Esophagus muscularis mucosa (tissue), 4 donors: ENCODE data around the gene CAMK1. TPM values are rescaled to one million over a fixed set of nuclear protein-coding genes. Genes with fewer than 3 reads are reported as not detected.

Experiments used
- DNase-seq: peaks from one replicate; pipeline ENCODE4 v3.0.0-alpha.2; 2017; ENCODE audit errors: extremely low spot score
- H3K27ac ChIP-seq, 4 donors: fragments of 200-600 bp; sonication (generic); replicated peaks in 1 of 4; 1 replicate in 3 of 4; 2 replicates in 1 of 4; pipeline ENCODE4 v1.5.1; 2016 to 2019; ENCODE audit warnings: mild to moderate bottlenecking in 1 of 4
- H3K27me3 ChIP-seq, 4 donors: fragments of 200-600 bp; sonication (generic); one replicate each; pipeline versions ENCODE4 v1.5.1 to v1.6.0; 2016 to 2019
- H3K36me3 ChIP-seq, 4 donors: fragments of 200-600 bp; sonication (generic); one replicate each; pipeline ENCODE4 v1.5.1; 2016 to 2019
- H3K4me1 ChIP-seq, 4 donors: fragments of 200-600 bp; sonication (generic); one replicate each; pipeline ENCODE4 v1.5.1; 2016 to 2019
- H3K4me3 ChIP-seq, 4 donors: fragments of 200-600 bp; sonication (generic); 1 replicate in 2 of 4; 2 replicates in 2 of 4; pipeline ENCODE4 v1.5.1; 2016 to 2019; ENCODE audit warnings: mild to moderate bottlenecking in 4 of 4, moderate library complexity in 1 of 4
- H3K9me3 ChIP-seq, 4 donors: fragments of 200-600 bp; sonication (generic); 1 replicate in 3 of 4; 2 replicates in 1 of 4; pipeline ENCODE4 v1.5.1; 2016 to 2019
- CTCF ChIP-seq, 3 experiments: fragments of 200-600 bp in 2 of 3; fragments of 450-650 bp in 1 of 3; sonication (generic) in 2 of 3; IDR thresholded peaks; one replicate each; pipeline ENCODE4 v1.5.1; 2017 to 2019; ENCODE audit warnings: antibody characterized with exemption in 3 of 3, mild to moderate bottlenecking in 2 of 3, moderate library complexity in 1 of 3
- EP300 ChIP-seq: sonication (generic); formaldehyde crosslinking; IDR thresholded peaks from one replicate; pipeline ENCODE4 v1.6.1; 2017; ENCODE audit warnings: antibody characterized with exemption
- POLR2A ChIP-seq: fragments of 450-650 bp; IDR thresholded peaks from one replicate; pipeline ENCODE4 v1.6.1; 2017; ENCODE audit warnings: antibody characterized with exemption, moderate library complexity, mild to moderate bottlenecking, low read depth
- POLR2AphosphoS5 ChIP-seq, 2 donors: sonication (generic); formaldehyde crosslinking; IDR thresholded peaks; one replicate each; pipeline ENCODE4 v1.6.1; 2017; ENCODE audit warnings: antibody characterized with exemption in 2 of 2
- WGBS: methylation state at CpG from one replicate; pipeline ENCODE4 v1.1.5; 2018; 5-methylcytosine and 5-hydroxymethylcytosine counted together
- intact Hi-C: fragments of 100-400 bp; cut with DNase I; formaldehyde crosslinking; loops from one replicate; pipeline ENCODE4 v1.15.1; 2023
- total RNA-seq, 4 donors: library from RNA; depleted of rRNA; stranded (reverse); fragments of >200 nt; gene quantifications; one replicate each; pipeline versions ENCODE4 v1.1.0 to v1.2.1, GENCODE V29; 2016

CAMK1 gene
- total RNA-seq, 4 donors from 2014 or later = 53.6 to 78.9 (median 70.2) TPM

GRCh38 chr3:9812870-9813483, 43.2 kb upstream of the CAMK1 start:
- no peak for DNase-seq
- Histone ChIP-seq H3K4me1 (peaks cover 18 to 27% (median 24%) of the 10 kb centered on the region in 4 donors), H3K27me3 (no peaks in the 10 kb centered on the region), H3K9me3 (no peaks in the 10 kb centered on the region), H3K27ac (no peak overlapping the region), H3K4me3 (no peak overlapping the region), H3K36me3 (peaks cover 0 to 37% (median 15%) of the 10 kb centered on the region in 4 donors)
- 79% methylated on average over 9 of the region's 9 CpGs for WGBS
- intact Hi-C loops = no loop called here
- TF ChIP-seq POLR2AphosphoS5 (IDR thresholded peaks at IDR 0.05) (no peak), EP300 (no peak), POLR2A (no peak), CTCF (IDR thresholded peaks at IDR 0.05) (no peak)

- H3K4me1 ChIP-seq = peaks cover 18 to 27% (median 24%) of the 10 kb centered on the region in 4 donors
- H3K27ac ChIP-seq = peak overlapping the region; percentile 92 to 99 (median 96)
- H3K27me3 ChIP-seq = no peaks in the 10 kb centered on the region
- intact Hi-C loops = no loop called here
- H3K4me3 ChIP-seq = peak overlapping the region; percentile 69 to 89 (median 80)
- peaks cover 9 to 48% (median 29%) of the 10 kb centered on the region in 4 donors for H3K36me3 ChIP-seq
- DNase-seq = no peak
- H3K9me3 ChIP-seq = no peaks in the 10 kb centered on the region
- 56% methylated on average over 10 of the region's 10 CpGs for WGBS
- TF ChIP-seq EP300 (no peak), POLR2A (no peak), POLR2AphosphoS5 (IDR thresholded peaks at IDR 0.05) (no peak), CTCF (IDR thresholded peaks at IDR 0.05) (no peak)
Observed at GRCh38 chr3:9810846-9811245, 41.1 kb upstream of the CAMK1 start.

- WGBS = 2% methylated on average over 17 of the region's 18 CpGs
- peaks cover 18 to 27% (median 24%) of the 10 kb centered on the region in 4 donors for H3K4me1 ChIP-seq
- H3K36me3 ChIP-seq = peaks cover 14 to 48% (median 31%) of the 10 kb centered on the region in 4 donors
- H3K27me3 ChIP-seq = no peaks in the 10 kb centered on the region
- no peaks in the 10 kb centered on the region for H3K9me3 ChIP-seq
- DNase-seq = no peak
- H3K27ac ChIP-seq = peak overlapping the region; percentile 92 to 99 (median 96)
- peak overlapping the region; percentile 69 to 89 (median 80) for H3K4me3 ChIP-seq
- TF ChIP-seq EP300 = no peak
- TF ChIP-seq POLR2AphosphoS5 (IDR thresholded peaks at IDR 0.05) = no peak
- no peak for TF ChIP-seq POLR2A
- no peak for TF ChIP-seq CTCF (IDR thresholded peaks at IDR 0.05)
- intact Hi-C loops = no loop called here
Observed at GRCh38 chr3:9810433-9810770, 40.7 kb upstream of the CAMK1 start.

- peak; percentile 94 for DNase-seq
- H3K4me3 ChIP-seq = peak within 1 kb of the TSS; percentile 69 to 89 (median 80)
- intact Hi-C loops = no loop called here
- TF ChIP-seq EP300 = no peak
- TF ChIP-seq POLR2AphosphoS5 (IDR thresholded peaks at IDR 0.05) = peak; percentile 42 to 83
- WGBS = 2% methylated on average over 25 of the region's 76 CpGs
- H3K9me3 ChIP-seq = no peaks in the 10 kb centered on the region
- peak within 1 kb of the TSS; percentile 92 to 99 (median 96) for H3K27ac ChIP-seq
- H3K4me1 ChIP-seq = peaks cover 18 to 27% (median 24%) of the 10 kb centered on the region in 4 donors
- no peaks in the 10 kb centered on the region for H3K27me3 ChIP-seq
- peaks cover 20 to 49% (median 35%) of the 10 kb centered on the region in 4 donors for H3K36me3 ChIP-seq
Observed at GRCh38 chr3:9809615-9810432, 40.1 kb upstream of the CAMK1 start, which contains the start of gene TTLL3. TSS of gene TTLL3 (plus strand) at chr3:9810262. CDS start at chr3:9810662, 400 bp downstream.

- peaks cover 25 to 50% (median 38%) of the 10 kb centered on the region in 4 donors for H3K36me3 ChIP-seq
- 88% methylated on average over 4 of the region's 4 CpGs for WGBS
- H3K4me1 ChIP-seq = peaks cover 18 to 27% (median 24%) of the 10 kb centered on the region in 4 donors
- no peak for TF ChIP-seq POLR2A
- TF ChIP-seq CTCF (IDR thresholded peaks at IDR 0.05) = no peak
- no peak for TF ChIP-seq POLR2AphosphoS5 (IDR thresholded peaks at IDR 0.05)
- TF ChIP-seq EP300 = no peak
- H3K27me3 ChIP-seq = no peaks in the 10 kb centered on the region
- peak overlapping the region; percentile 92 to 99 (median 96) for H3K27ac ChIP-seq
- intact Hi-C loops = no loop called here
- no peaks in the 10 kb centered on the region for H3K9me3 ChIP-seq
- H3K4me3 ChIP-seq = peak overlapping the region; percentile 69 to 89 (median 80)
- DNase-seq = no peak
Observed at GRCh38 chr3:9809239-9809614, 39.5 kb upstream of the CAMK1 start.
